ENCODE measurements around the gene ATAD3B. TPM values are rescaled to one million over a fixed set of nuclear protein-coding genes. Genes with fewer than 3 reads are reported as not detected.

The ATAD3B gene, protein sequence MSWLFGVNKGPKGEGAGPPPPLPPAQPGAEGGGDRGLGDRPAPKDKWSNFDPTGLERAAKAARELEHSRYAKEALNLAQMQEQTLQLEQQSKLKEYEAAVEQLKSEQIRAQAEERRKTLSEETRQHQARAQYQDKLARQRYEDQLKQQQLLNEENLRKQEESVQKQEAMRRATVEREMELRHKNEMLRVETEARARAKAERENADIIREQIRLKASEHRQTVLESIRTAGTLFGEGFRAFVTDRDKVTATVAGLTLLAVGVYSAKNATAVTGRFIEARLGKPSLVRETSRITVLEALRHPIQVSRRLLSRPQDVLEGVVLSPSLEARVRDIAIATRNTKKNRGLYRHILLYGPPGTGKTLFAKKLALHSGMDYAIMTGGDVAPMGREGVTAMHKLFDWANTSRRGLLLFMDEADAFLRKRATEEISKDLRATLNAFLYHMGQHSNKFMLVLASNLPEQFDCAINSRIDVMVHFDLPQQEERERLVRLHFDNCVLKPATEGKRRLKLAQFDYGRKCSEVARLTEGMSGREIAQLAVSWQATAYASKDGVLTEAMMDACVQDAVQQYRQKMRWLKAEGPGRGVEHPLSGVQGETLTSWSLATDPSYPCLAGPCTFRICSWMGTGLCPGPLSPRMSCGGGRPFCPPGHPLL
- total RNA-seq (2021; ENCODE audit: unreplicated experiment) (62.9 TPM), Bru-seq, nascent RNA (percentile 73 among the genes with signal in this experiment), BruChase-seq, experiment 1, labeled RNA remaining after a 6-hour chase (percentile 86 among the genes with signal in this experiment), BruChase-seq, experiment 2, labeled RNA remaining after a 2-hour chase (percentile 84 among the genes with signal in this experiment)
- polyA plus RNA-seq (2012): 21.8 and 27.1 TPM in 2 replicates
- long read RNA-seq, full-length matches to known transcripts: 90 of 151 reads
- long read RNA-seq, partial matches to known transcripts: 20 of 151 reads
- long read RNA-seq, other reads (novel, unspliced or antisense): 41 of 151 reads

GRCh38 chr1:1471389-1472052 lies at the start of gene ATAD3B:
Gene ATAD3B, plus strand, starts transcription at chr1:1471765. Its CDS starts 120 bp downstream, at chr1:1471885.
- Histone ChIP-seq H3K79me2 (ENCODE audit: insufficient read depth, low read length) (peaks cover 53% of the 10 kb centered on the region), H3K9me2 (ENCODE audit: insufficient read depth) (no peaks in the 10 kb centered on the region), H3K9me3 (ENCODE audit: control insufficient read depth in 1 of 2, insufficient read depth in 1 of 2, low read depth in 1 of 2, low read length in 2 of 2) (no peaks in the 10 kb centered on the region), H3K27me3 (ENCODE audit: insufficient read depth, low read length) (no peaks in the 10 kb centered on the region), H3K4me2 (ENCODE audit: low read length) (peak within 1 kb of the TSS; percentile 86), H4K20me1 (ENCODE audit: insufficient read depth) (peaks cover 5% of the 10 kb centered on the region; the same call in 1 of the 2 replicates), H3K36me3 (ENCODE audit: control insufficient read depth in 1 of 2, insufficient read depth in 2 of 2, low read length in 2 of 2) (peaks cover 0 to 7% of the 10 kb centered on the region in 2 experiments; a peak in 1 of 4 replicates), H3K9ac (ENCODE audit: low read length) (peak within 1 kb of the TSS; percentile 81), H2AFZ (ENCODE audit: low read depth, low read length, poor library complexity, severe bottlenecking) (no peak within 1 kb of the TSS), H3K27ac (ENCODE audit: low read depth, low read length) (peak within 1 kb of the TSS; percentile 82), H3K4me3 (replicated peaks in 1 of 2; ENCODE audit: low read depth in 1 of 2, low read length in 2 of 2) (peak within 1 kb of the TSS; percentile 75 to 92), H3K4me1 (ENCODE audit: control insufficient read depth in 1 of 2, insufficient read depth in 2 of 2, low read length in 2 of 2) (peaks cover 12 to 20% of the 10 kb centered on the region in 2 experiments; a peak in 3 of 4 replicates)
- intact Hi-C loops (cut with micrococcal nuclease): no loop called here
- RAD21 ChIA-PET (ENCODE audit: low non-redundant PET in 1 of 2, low total read pairs in 2 of 2, uncharacterized antibody in 2 of 2, unreplicated experiment in 2 of 2): no interaction called here
- CTCF ChIA-PET: no interaction called here
- POLR2A ChIA-PET: no interaction called here
- no TSS peak for BruUV-seq (replicated peaks)
- peak; percentile 86 for DNase-seq (ENCODE audit: low read depth, low spot score)
- ATAC-seq: peak; percentile 94
- TF ChIP-seq FOSL1 (IDR thresholded peaks at IDR 0.05; ENCODE audit: low read depth) (no peak), EZH2 (IDR thresholded peaks at IDR 0.05) (no peak), SRF (IDR thresholded peaks at IDR 0.05; ENCODE audit: low read depth) (peak; percentile 90), RAD21 (IDR thresholded peaks at IDR 0.05; ENCODE audit: low read depth) (no peak), ELF1 (IDR thresholded peaks at IDR 0.05; ENCODE audit: borderline replicate concordance, low read depth) (no peak), POLR2A (IDR thresholded peaks at IDR 0.05; ENCODE audit: borderline replicate concordance, extremely low read depth, insufficient read depth, insufficient read length) (peak; percentile 42), YY1 (IDR thresholded peaks at IDR 0.05; ENCODE audit: extremely low read depth, insufficient replicate concordance, low read depth, low read length) (peak; percentile 57), SP1 (IDR thresholded peaks at IDR 0.05; ENCODE audit: low read depth) (peak; percentile 96), ZFX (IDR thresholded peaks at IDR 0.05) (0 out of 2 replicates have a peak, but pooled peaks have one; percentile 8), CEBPB (IDR thresholded peaks at IDR 0.05; ENCODE audit: low read depth) (no peak), JUND (IDR thresholded peaks at IDR 0.05) (no peak), POLR2AphosphoS5 (IDR thresholded peaks at IDR 0.05; ENCODE audit: low read depth, low read length) (peak; percentile 56; the same call in 1 of the 2 replicates), TCF7L2 (IDR thresholded peaks at IDR 0.05; ENCODE audit: borderline replicate concordance, extremely low read depth, insufficient read depth, insufficient read length) (no peak), ZNF274 (IDR thresholded peaks at IDR 0.05; ENCODE audit: low read depth, low read length) (no peak)
- TF ChIP-seq, protein P1, sequence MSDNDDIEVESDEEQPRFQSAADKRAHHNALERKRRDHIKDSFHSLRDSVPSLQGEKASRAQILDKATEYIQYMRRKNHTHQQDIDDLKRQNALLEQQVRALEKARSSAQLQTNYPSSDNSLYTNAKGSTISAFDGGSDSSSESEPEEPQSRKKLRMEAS (IDR thresholded peaks at IDR 0.05): peak; percentile 97
- TF ChIP-seq, protein P2, sequence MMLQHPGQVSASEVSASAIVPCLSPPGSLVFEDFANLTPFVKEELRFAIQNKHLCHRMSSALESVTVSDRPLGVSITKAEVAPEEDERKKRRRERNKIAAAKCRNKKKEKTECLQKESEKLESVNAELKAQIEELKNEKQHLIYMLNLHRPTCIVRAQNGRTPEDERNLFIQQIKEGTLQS (IDR thresholded peaks at IDR 0.05): no peak
- TF ChIP-seq, protein P3, sequence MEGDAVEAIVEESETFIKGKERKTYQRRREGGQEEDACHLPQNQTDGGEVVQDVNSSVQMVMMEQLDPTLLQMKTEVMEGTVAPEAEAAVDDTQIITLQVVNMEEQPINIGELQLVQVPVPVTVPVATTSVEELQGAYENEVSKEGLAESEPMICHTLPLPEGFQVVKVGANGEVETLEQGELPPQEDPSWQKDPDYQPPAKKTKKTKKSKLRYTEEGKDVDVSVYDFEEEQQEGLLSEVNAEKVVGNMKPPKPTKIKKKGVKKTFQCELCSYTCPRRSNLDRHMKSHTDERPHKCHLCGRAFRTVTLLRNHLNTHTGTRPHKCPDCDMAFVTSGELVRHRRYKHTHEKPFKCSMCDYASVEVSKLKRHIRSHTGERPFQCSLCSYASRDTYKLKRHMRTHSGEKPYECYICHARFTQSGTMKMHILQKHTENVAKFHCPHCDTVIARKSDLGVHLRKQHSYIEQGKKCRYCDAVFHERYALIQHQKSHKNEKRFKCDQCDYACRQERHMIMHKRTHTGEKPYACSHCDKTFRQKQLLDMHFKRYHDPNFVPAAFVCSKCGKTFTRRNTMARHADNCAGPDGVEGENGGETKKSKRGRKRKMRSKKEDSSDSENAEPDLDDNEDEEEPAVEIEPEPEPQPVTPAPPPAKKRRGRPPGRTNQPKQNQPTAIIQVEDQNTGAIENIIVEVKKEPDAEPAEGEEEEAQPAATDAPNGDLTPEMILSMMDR (IDR thresholded peaks at IDR 0.05 in 2 of 3, conservative IDR thresholded peaks at IDR 0.05 in 1 of 3; ENCODE audit: borderline replicate concordance in 1 of 3, insufficient read depth in 1 of 3, low read depth in 2 of 3, low read length in 2 of 3): no peak
- TF ChIP-seq, protein P4, sequence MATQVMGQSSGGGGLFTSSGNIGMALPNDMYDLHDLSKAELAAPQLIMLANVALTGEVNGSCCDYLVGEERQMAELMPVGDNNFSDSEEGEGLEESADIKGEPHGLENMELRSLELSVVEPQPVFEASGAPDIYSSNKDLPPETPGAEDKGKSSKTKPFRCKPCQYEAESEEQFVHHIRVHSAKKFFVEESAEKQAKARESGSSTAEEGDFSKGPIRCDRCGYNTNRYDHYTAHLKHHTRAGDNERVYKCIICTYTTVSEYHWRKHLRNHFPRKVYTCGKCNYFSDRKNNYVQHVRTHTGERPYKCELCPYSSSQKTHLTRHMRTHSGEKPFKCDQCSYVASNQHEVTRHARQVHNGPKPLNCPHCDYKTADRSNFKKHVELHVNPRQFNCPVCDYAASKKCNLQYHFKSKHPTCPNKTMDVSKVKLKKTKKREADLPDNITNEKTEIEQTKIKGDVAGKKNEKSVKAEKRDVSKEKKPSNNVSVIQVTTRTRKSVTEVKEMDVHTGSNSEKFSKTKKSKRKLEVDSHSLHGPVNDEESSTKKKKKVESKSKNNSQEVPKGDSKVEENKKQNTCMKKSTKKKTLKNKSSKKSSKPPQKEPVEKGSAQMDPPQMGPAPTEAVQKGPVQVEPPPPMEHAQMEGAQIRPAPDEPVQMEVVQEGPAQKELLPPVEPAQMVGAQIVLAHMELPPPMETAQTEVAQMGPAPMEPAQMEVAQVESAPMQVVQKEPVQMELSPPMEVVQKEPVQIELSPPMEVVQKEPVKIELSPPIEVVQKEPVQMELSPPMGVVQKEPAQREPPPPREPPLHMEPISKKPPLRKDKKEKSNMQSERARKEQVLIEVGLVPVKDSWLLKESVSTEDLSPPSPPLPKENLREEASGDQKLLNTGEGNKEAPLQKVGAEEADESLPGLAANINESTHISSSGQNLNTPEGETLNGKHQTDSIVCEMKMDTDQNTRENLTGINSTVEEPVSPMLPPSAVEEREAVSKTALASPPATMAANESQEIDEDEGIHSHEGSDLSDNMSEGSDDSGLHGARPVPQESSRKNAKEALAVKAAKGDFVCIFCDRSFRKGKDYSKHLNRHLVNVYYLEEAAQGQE (IDR thresholded peaks at IDR 0.05; ENCODE audit: low read depth): no peak
